ENCODE results near the gene PRTN3. TPM values are rescaled to one million over a fixed set of nuclear protein-coding genes. Genes with fewer than 3 reads are reported as not detected.

PRTN3 gene
- total RNA-seq, 4 donors from 2014 or later = not detected

GRCh38 chr19:858868-859843 is 18.4 kb downstream of the PRTN3 start, which contains the start of gene CFD:
TSS of gene CFD (plus strand) at chr19:859664. CDS start at chr19:859690, 26 bp downstream.
- WGBS, 2 donors = 25 to 55% methylated on average over 4 to 12 of the region's 24 CpGs
- peaks cover 0 to 71% (median 0%) of the 10 kb centered on the region in 4 donors for H3K27me3 ChIP-seq
- H3K4me1 ChIP-seq = peaks cover 9 to 57% (median 33%) of the 10 kb centered on the region in 3 donors
- no peaks in the 10 kb centered on the region for H3K9me3 ChIP-seq
- no peak for TF ChIP-seq CTCF (IDR thresholded peaks at IDR 0.05)
- TF ChIP-seq POLR2A (IDR thresholded peaks at IDR 0.05) = peak in 2 of 4 donors; percentile 53 to 71
- peak within 1 kb of the TSS; percentile 32 to 75 (median 46) for H3K4me3 ChIP-seq
- H3K36me3 ChIP-seq = no peaks in the 10 kb centered on the region
- H3K27ac ChIP-seq = peak within 1 kb of the TSS; percentile 47 to 82 (median 76)
- intact Hi-C loops (cut with DNase I) = loop anchor here (10.0 kb wide), 2 partner anchors 84 to 126 kb away; partner anchors contain the start of gene WDR18
- DNase-seq = no peak

- TF ChIP-seq CTCF (IDR thresholded peaks at IDR 0.05) (no peak), POLR2A (IDR thresholded peaks at IDR 0.05) (no peak)
- no peaks in the 10 kb centered on the region for H3K36me3 ChIP-seq
- 34 to 64% methylated on average over 5 to 7 of the region's 35 CpGs for WGBS, 2 donors
- peaks cover 9 to 58% (median 33%) of the 10 kb centered on the region in 3 donors for H3K4me1 ChIP-seq
- peaks cover 0 to 55% (median 0%) of the 10 kb centered on the region in 4 donors for H3K27me3 ChIP-seq
- no peaks in the 10 kb centered on the region for H3K9me3 ChIP-seq
- no peak for DNase-seq
- peak overlapping the region; percentile 32 to 75 (median 46) for H3K4me3 ChIP-seq
- H3K27ac ChIP-seq = peak overlapping the region in 1 of 4 donors; percentile 80
- intact Hi-C loops (cut with DNase I) = loop anchor here (5.0 kb wide), 1 partner anchor 61 kb away; no protein-coding TSS in a partner anchor
Observed at GRCh38 chr19:861141-861755, 20.4 kb downstream of the PRTN3 start.

- H3K27ac ChIP-seq = peak overlapping the region in 2 of 4 donors; percentile 4 to 25
- 7 to 9% methylated on average over 12 to 14 of the region's 60 CpGs for WGBS, 2 donors
- H3K4me1 ChIP-seq = peaks cover 9 to 58% (median 33%) of the 10 kb centered on the region in 3 donors
- intact Hi-C loops (cut with DNase I) = loop anchor here (5.0 kb wide), 1 partner anchor 60 kb away; no protein-coding TSS in a partner anchor
- DNase-seq = no peak
- H3K36me3 ChIP-seq = peaks cover 0 to under 1% (median 0%) of the 10 kb centered on the region in 3 donors
- H3K4me3 ChIP-seq = peak overlapping the region in 2 of 4 donors; percentile 7 to 26
- peaks cover 0 to 55% (median 0%) of the 10 kb centered on the region in 4 donors for H3K27me3 ChIP-seq
- no peaks in the 10 kb centered on the region for H3K9me3 ChIP-seq
- TF ChIP-seq CTCF (IDR thresholded peaks at IDR 0.05) (peak in 1 of 6 experiments; percentile 41), POLR2A (IDR thresholded peaks at IDR 0.05) (no peak)
Observed at GRCh38 chr19:861756-862580, 21.2 kb downstream of the PRTN3 start.

- intact Hi-C loops (cut with DNase I) = loop anchor here (5.0 kb wide), 1 partner anchor 60 kb away; no protein-coding TSS in a partner anchor
- Histone ChIP-seq H3K36me3 (peaks cover 0 to 8% (median 5%) of the 10 kb centered on the region in 3 donors), H3K9me3 (no peaks in the 10 kb centered on the region), H3K4me3 (peak overlapping the region in 2 of 4 donors; percentile 26 to 27), H3K4me1 (peaks cover 9 to 58% (median 33%) of the 10 kb centered on the region in 3 donors), H3K27me3 (peaks cover 0 to 50% (median 0%) of the 10 kb centered on the region in 4 donors), H3K27ac (peak overlapping the region in 2 of 4 donors; percentile 4 to 16)
- 29 to 30% methylated on average over 10 to 23 of the region's 48 CpGs for WGBS, 2 donors
- TF ChIP-seq POLR2A (IDR thresholded peaks at IDR 0.05) = no peak
- TF ChIP-seq CTCF (IDR thresholded peaks at IDR 0.05) = no peak
- DNase-seq = no peak
Observed at GRCh38 chr19:862581-863314, 21.9 kb downstream of the PRTN3 start.
